Skin epidermis (tissue), 12 donors: ENCODE data around the gene CD63.
"Not testable (repeated sequence)": the region's sequence is repeated elsewhere in the genome, so short reads cannot be mapped to it uniquely, and the experiment has no call there.

ENCODE experiments used
- H3K27ac ChIP-seq, 21 experiments: fragments of 200-600 bp; sonication (generic) in 11 of 21; one replicate each; pipeline ENCODE4 v1.5.0; 2020; ENCODE audit warnings: mild to moderate bottlenecking in 3 of 21, inconsistent platforms in 2 of 21, moderate library complexity in 2 of 21
- H3K4me3 ChIP-seq, 7 experiments: fragments of 200-600 bp; sonication (generic) in 2 of 7; one replicate each; pipeline ENCODE4 v1.5.0; 2020; ENCODE audit warnings: inconsistent platforms in 2 of 7, mild to moderate bottlenecking in 2 of 7, moderate library complexity in 1 of 7

Gene CD63

GRCh38 chr12:55728939-55729818 lies at the start of gene CD63:
CD63 (minus strand) TSS chr12:55729009; CDS start chr12:55728341, 668 bp downstream.
- H3K4me3 ChIP-seq, result peak within 1 kb of the TSS; percentile 68 to 92 (median 78)
- H3K27ac ChIP-seq, result peak within 1 kb of the TSS; percentile 87 to 100 (median 98)

DNA sequence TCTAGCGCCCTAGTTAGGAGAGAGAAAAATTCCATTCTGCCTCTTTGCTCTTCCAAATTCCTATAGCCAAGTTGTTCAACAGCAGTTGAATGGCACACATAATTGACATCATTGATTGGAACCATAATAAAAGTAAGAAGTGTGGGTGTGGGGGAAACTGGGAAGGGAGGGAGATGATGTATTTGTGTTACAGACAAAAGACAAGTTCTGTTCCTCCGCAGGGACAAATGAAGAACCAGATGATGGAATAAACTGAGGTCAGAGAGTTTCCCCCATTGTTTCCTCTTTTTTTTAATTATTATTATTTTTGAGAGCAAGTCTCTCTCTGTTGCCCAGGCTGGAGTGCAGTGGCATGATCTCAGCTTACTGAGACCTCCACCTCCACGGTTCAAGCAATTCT lies 49.0 kb upstream of the CD63 start:
- H3K27ac ChIP-seq, result no peak overlapping the region
- no peak overlapping the region for H3K4me3 ChIP-seq

DNA sequence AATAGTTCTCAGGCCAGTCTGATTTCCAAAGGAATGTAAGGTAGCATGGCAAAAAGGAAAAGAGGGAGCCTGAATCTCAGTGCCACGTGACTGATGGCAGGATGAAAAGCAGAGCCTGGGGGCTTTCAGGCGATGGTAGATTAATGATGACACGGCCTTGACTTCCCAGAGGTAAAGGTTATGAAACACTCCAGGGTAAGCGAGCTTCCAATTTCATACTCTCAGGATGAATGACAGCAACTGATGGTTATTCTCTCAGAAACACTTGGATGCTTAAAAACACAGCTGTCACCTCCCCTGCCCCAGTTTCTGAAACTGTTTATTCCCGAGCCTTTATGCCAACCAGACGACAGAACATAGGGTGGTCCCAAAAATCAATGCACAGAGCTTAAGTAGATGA lies 42.9 kb upstream of the CD63 start:
- Histone ChIP-seq H3K27ac (no peak overlapping the region), H3K4me3 (no peak overlapping the region)

DNA sequence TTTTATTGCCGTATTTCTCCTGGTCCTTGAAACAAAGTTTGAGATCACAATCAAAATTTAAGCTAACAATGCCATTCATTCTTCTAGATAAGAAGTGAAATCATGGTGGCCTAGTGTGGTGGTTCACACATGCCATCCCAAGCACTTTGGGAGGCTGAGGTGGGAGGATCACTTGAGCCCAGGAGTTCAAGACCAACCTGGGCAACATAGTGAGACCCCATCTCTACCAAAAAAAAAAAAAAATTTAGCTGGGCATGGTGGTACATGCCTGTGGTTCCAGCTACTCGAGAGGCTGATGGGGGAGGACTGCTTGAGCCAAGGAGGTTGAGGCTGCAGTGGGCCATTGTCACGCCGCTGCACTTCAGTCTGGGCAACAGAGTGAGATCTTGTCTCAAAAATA lies 38.3 kb upstream of the CD63 start:
- H3K27ac ChIP-seq, result no peak overlapping the region
- no peak overlapping the region for H3K4me3 ChIP-seq

DNA sequence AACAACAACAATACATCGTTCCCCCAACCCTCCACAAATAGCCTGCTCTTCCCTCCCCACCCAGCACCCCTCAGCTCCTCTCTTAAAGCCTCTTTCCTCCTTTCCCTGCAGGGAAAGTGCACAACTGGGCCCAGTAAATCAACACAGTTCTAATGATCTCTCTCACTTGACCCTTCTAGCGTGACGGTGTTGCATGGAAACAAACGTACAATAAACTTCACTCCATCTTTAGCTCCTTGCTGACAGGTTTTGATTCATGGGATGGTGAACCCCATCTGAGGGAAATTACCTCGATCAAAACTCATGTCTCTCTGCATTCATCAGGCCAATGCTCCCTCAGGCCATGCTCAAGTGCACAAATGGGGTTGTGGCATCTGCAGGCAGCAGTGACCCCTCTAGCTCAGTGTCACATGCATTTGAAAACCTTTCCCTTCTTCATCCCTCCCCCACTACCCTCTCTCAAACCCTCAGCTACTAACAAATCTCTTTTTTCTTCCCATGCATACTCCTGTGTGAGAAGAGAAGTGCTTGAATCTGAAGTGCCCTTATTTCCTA lies 37.0 kb upstream of the CD63 start:
- no peak overlapping the region for H3K4me3 ChIP-seq

DNA sequence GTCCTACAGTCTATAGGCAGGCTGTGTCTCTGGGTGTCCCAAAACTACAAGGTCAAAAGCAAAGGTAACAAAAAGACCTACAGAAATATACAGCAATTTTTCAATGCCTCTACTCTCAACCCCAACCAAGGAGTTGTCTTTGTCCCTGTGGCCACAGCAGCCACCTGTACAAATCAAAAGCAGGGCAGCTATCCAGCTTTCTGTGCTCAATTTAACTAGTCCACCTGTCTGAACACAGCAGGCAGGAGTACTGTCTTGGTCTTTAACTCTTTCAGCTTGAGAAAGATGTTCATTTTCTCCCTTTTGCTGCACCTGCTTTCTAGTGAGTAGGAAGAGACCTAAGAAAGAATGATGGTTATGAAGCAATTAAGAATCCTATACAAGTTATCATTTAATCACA lies 33.8 kb upstream of the CD63 start:
- no peak overlapping the region for H3K4me3 ChIP-seq

More for the DNA sequence above, 37.0 kb upstream of the CD63 start:
- no peak overlapping the region for H3K27ac ChIP-seq

GRCh38 chr12:55760663-55761062 lies 31.9 kb upstream of the CD63 start:
- H3K27ac ChIP-seq, result no peak overlapping the region
- H3K4me3 ChIP-seq, result no peak overlapping the region

More for the DNA sequence above, 33.8 kb upstream of the CD63 start:
- no peak overlapping the region for H3K27ac ChIP-seq

DNA sequence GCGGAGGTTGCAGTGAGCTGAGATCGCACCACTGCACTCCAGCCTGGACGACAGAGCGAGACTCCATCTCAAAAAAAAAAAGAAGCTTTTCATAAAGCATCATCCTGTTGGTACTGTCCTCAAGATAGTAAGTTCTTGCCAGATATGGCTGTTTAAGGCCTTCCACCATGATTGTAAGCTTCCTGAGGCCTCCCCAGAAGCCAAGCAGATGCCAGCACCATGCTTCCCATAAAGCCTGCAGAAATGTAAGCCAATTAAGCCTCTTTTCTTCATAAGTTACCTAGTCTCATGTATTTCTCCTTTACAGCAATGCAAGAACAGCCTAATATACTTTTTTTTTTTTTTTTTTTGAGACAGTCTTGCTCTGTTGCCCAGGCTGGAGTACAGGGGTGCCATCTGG lies 29.8 kb upstream of the CD63 start:
- H3K27ac ChIP-seq, H3K4me3 ChIP-seq: not testable (repeated sequence)

GRCh38 chr12:55757701-55758100 lies 28.9 kb upstream of the CD63 start:
- Histone ChIP-seq H3K27ac (no peak overlapping the region), H3K4me3 (no peak overlapping the region)

DNA sequence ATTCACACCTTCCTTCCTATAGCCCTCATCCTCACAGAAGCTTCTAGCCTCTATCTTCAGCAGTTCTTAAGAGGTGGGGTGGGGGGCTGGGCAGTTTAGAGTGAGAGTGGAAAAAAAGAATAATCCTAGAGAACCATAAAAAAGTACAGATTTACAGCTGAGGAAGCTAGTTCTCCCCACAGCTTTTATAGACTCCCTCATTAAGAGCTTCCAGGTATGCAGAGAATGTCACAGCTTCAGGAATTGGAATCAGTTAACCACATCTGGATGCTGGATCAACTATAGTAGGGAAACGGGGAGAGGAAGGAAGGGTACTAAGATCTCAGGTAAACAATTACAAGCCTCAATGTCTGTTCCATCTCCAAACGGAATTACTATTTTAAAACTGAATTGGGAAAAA lies 26.4 kb upstream of the CD63 start:
- Histone ChIP-seq H3K27ac (no peak overlapping the region), H3K4me3 (no peak overlapping the region)

- Histone ChIP-seq H3K4me3 (no peak overlapping the region), H3K27ac (no peak overlapping the region)
Observed at GRCh38 chr12:55748230-55748993, 19.6 kb upstream of the CD63 start.

DNA sequence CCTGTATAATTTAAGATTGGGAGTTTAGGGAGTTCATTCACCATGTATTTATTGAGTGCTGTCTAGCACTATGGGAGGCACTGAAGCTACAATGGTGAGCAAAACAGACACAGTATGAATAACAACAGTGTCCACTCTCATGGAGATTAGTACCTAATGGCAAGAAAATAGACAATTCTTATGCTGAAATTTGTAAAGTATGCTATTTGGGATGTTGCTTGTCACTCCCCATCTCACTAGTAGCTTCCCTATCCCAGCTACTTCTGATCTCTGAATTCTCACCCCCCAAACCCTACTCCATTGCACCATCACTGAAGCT lies 18.1 kb upstream of the CD63 start:
- H3K27ac ChIP-seq, result no peak overlapping the region
- H3K4me3 ChIP-seq, result no peak overlapping the region

- no peak overlapping the region for H3K4me3 ChIP-seq
- peak overlapping the region in 2 of 21 experiments; percentile 33 to 34 for H3K27ac ChIP-seq
Observed at GRCh38 chr12:55746174-55746912, 17.5 kb upstream of the CD63 start.

GRCh38 chr12:55745361-55746173 lies 16.8 kb upstream of the CD63 start:
- H3K4me3 ChIP-seq, result no peak overlapping the region

DNA sequence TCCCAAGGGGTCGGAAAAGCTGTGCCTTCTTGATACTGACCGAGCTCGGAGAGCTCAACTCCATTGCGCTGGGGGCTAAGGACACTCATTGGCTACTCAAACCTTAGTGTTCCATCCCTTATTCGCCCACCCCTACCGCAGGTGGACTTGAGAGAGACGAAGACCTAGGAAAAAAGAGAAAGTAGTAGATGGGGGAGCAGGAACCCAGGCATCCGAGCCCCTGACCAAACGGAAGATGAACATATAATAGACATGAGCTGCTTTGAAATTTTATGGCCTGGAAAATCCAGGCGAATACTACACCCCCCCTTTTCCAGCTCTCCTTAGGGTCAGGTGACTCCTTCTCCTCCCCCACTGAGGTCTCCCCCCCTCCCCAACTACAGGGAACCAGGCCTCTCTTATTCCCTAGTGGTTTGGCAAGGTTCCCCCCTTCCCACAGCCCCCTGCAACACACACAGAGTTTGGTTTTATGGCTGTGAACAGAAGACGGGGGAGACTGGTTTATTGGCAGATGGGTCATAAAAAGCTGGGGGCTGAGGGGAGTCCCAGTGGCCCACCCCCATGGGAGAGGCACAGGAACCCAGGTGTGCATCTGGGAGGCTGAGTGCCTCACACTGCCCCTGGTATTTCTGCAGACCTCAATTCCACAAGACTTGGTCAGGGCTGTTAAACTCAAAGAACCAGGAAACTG lies 15.7 kb upstream of the CD63 start:
- H3K4me3 ChIP-seq, result peak overlapping the region; percentile 46 to 69 (median 54)
- H3K27ac ChIP-seq, result peak overlapping the region in 9 of 21 experiments; percentile 3 to 73 (median 34)

More at GRCh38 chr12:55745361-55746173, 16.8 kb upstream of the CD63 start:
- peak overlapping the region in 7 of 21 experiments; percentile 3 to 43 (median 33) for H3K27ac ChIP-seq

GRCh38 chr12:55743406-55744339 lies 14.9 kb upstream of the CD63 start:
- H3K27ac ChIP-seq, result peak overlapping the region in 14 of 21 experiments; percentile 18 to 75 (median 54)
- H3K4me3 ChIP-seq, result peak overlapping the region; percentile 46 to 69 (median 54)

DNA sequence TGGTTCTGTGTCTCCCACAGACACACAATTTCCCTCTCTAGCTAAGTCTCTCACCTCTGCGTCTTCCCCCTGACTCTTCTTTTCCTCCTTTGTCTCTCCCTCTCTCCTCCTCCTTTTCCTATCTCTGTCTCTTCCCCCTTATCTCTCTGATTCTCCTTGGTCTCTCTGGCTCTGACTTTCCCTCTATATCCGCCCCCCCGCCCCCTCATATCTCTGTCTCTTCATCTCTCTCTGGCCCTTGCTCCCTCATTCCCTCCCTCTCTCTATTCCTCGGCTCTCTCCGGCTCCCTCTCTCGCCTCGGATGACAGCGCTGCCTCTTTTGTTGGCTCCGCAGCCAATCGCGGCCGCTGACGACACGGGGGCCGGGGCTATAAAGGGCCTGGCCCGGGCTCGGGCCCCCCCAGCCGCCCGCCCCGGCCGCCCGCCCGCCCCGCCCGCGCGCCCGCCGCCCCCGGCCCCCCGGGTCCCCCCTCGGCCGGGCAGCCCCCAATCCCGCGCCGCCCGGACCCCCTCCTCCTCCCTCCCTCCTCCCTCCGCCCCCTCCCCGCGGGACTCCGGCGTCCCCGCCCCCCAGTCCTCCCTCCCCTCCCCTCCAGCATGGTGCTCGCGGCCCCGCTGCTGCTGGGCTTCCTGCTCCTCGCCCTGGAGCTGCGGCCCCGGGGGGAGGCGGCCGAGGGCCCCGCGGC lies 14.1 kb upstream of the CD63 start, which contains the start of gene GDF11:
Gene GDF11, plus strand, starts transcription at position 404 of the 687 bp plus-strand sequence. Its CDS starts 195 bp downstream, at position 599.
- peak within 1 kb of the TSS in 15 of 21 experiments; percentile 18 to 75 (median 54) for H3K27ac ChIP-seq
- H3K4me3 ChIP-seq, result peak within 1 kb of the TSS; percentile 46 to 69 (median 54)
